ENCODE measurements around the gene KAT5.
"Not testable (repeated sequence)": the region's sequence is repeated elsewhere in the genome, so short reads cannot be mapped to it uniquely, and the experiment has no call there.

KAT5 gene

GRCh38 chr11:65709661-65710060, 2.4 kb upstream of the KAT5 start:
- no peak for DNase-seq (ENCODE audit: low read depth, low spot score)

- DNase-seq (ENCODE audit: low read depth, low spot score) = no peak
These were observed 1.6 kb upstream of the KAT5 start for GRCh38 chr11:65710421-65710820.

- no peak for DNase-seq (ENCODE audit: low read depth, low spot score)
These were observed 603 bp downstream of the KAT5 start for GRCh38 chr11:65712633-65713076.

GRCh38 chr11:65713212-65713969, 1.3 kb downstream of the KAT5 start:
- DNase-seq (ENCODE audit: low read depth, low spot score) = no peak

- DNase-seq (ENCODE audit: low read depth, low spot score) = no peak
These were observed 2.4 kb downstream of the KAT5 start for GRCh38 chr11:65714433-65714832.

GRCh38 chr11:65716302-65716701, 4.2 kb downstream of the KAT5 start:
- no peak for DNase-seq (ENCODE audit: low read depth, low spot score)

GRCh38 chr11:65716774-65717405, 4.8 kb downstream of the KAT5 start:
- no peak for DNase-seq (ENCODE audit: low read depth, low spot score)

GRCh38 chr11:65717906-65718305, 5.9 kb downstream of the KAT5 start:
- DNase-seq (ENCODE audit: low read depth, low spot score) = no peak

- no peak for DNase-seq (ENCODE audit: low read depth, low spot score)
These were observed 6.5 kb downstream of the KAT5 start for GRCh38 chr11:65718531-65718930.

GRCh38 chr11:65718964-65719492, 7.0 kb downstream of the KAT5 start:
- no peak for DNase-seq (ENCODE audit: low read depth, low spot score)

GRCh38 chr11:65719871-65720210, 7.8 kb downstream of the KAT5 start:
- DNase-seq (ENCODE audit: low read depth, low spot score) = no peak

- DNase-seq (ENCODE audit: low read depth, low spot score) = peak; percentile 61
These were observed 8.3 kb downstream of the KAT5 start, which contains the start of gene RNASEH2C for GRCh38 chr11:65720211-65720934. RNASEH2C (minus strand) TSS chr11:65720798; CDS start chr11:65720758, 40 bp downstream.

GRCh38 chr11:65722261-65722660, 10.2 kb downstream of the KAT5 start:
- no peak for DNase-seq (ENCODE audit: low read depth, low spot score)

GRCh38 chr11:65726660-65727059, 14.6 kb downstream of the KAT5 start:
- DNase-seq (ENCODE audit: low read depth, low spot score) = no peak

- DNase-seq (ENCODE audit: low read depth, low spot score) = no peak
These were observed 15.8 kb downstream of the KAT5 start for GRCh38 chr11:65727865-65728264.

GRCh38 chr11:65730461-65730860, 18.4 kb downstream of the KAT5 start:
- no peak for DNase-seq (ENCODE audit: low read depth, low spot score)

GRCh38 chr11:65735111-65735510, 23.1 kb downstream of the KAT5 start:
- not testable (repeated sequence) for DNase-seq (ENCODE audit: low read depth, low spot score)

GRCh38 chr11:65736810-65737209, 24.8 kb downstream of the KAT5 start:
- no peak for DNase-seq (ENCODE audit: low read depth, low spot score)

GRCh38 chr11:65739022-65739421, 27.0 kb downstream of the KAT5 start:
- DNase-seq (ENCODE audit: low read depth, low spot score) = no peak

- no peak for DNase-seq (ENCODE audit: low read depth, low spot score)
These were observed 29.1 kb downstream of the KAT5 start for GRCh38 chr11:65741185-65741584.

- DNase-seq (ENCODE audit: low read depth, low spot score) = no peak
These were observed 30.3 kb downstream of the KAT5 start for GRCh38 chr11:65742353-65742752.

GRCh38 chr11:65743681-65744025, 31.6 kb downstream of the KAT5 start:
- no peak for DNase-seq (ENCODE audit: low read depth, low spot score)
